Measurements from ENCODE around the gene CBLC.

Gene CBLC

DNA sequence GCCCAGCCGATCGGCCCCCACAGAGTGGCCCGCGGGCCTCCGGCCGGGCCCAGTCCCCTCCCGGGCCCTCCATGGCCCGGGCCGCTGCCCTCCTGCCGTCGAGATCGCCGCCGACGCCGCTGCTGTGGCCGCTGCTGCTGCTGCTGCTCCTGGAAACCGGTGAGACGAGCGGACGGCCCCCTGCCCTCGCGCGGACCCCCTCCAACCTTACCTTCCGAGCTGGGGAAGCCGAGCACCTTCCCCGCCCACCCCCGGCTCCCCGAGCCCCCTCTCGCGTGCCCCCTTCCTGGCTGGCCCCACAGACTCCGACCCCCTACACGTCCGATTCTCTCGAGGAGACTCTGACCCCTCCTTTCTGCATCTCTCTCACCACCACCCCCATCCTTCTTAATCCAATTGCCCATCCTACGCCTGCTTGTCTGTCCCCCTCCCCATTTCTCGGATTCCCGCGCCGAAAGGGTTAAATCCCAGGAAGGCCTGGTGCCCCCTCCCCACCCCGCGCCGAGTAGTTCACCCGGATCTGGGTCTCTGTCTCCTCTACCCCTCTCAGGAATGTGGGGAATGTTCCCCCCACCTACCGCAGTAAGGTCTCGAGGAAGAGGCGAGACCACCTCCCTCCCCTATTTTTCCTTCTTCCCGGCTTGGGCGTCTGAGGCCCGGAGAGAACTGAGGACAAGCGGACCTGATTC, 68.9 kb downstream of the CBLC start:
- TF ChIP-seq, protein P1, sequence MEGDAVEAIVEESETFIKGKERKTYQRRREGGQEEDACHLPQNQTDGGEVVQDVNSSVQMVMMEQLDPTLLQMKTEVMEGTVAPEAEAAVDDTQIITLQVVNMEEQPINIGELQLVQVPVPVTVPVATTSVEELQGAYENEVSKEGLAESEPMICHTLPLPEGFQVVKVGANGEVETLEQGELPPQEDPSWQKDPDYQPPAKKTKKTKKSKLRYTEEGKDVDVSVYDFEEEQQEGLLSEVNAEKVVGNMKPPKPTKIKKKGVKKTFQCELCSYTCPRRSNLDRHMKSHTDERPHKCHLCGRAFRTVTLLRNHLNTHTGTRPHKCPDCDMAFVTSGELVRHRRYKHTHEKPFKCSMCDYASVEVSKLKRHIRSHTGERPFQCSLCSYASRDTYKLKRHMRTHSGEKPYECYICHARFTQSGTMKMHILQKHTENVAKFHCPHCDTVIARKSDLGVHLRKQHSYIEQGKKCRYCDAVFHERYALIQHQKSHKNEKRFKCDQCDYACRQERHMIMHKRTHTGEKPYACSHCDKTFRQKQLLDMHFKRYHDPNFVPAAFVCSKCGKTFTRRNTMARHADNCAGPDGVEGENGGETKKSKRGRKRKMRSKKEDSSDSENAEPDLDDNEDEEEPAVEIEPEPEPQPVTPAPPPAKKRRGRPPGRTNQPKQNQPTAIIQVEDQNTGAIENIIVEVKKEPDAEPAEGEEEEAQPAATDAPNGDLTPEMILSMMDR (IDR thresholded peaks at IDR 0.05; ENCODE audit: low read depth, low read length), result no peak
- TF ChIP-seq EZH2phosphoT487 (IDR thresholded peaks at IDR 0.05; ENCODE audit: low read depth), result no peak
- H3K27ac ChIP-seq (ENCODE audit: low read length), result no peak overlapping the region
- H3K4me2 ChIP-seq (ENCODE audit: low read length), result peak overlapping the region; percentile 68
- H3K9ac ChIP-seq (ENCODE audit: low read length), result no peak overlapping the region
- no peaks in the 10 kb centered on the region for H3K9me3 ChIP-seq (ENCODE audit: insufficient read depth, low read length)
- H3K4me3 ChIP-seq (ENCODE audit: low read length), result peak overlapping the region; percentile 76
- H4K20me1 ChIP-seq (ENCODE audit: insufficient read depth, low read length), result no peaks in the 10 kb centered on the region
- no peaks in the 10 kb centered on the region for H3K36me3 ChIP-seq (replicated peaks; ENCODE audit: low read depth, low read length)
- H2AFZ ChIP-seq (ENCODE audit: low read depth, low read length), result no peak overlapping the region
- no peaks in the 10 kb centered on the region for H3K79me2 ChIP-seq (ENCODE audit: low read length)
- peaks cover 2% of the 10 kb centered on the region; the same call in 1 of the 2 replicates for H3K27me3 ChIP-seq (ENCODE audit: low read depth, low read length)
- peaks cover 10% of the 10 kb centered on the region for H3K4me1 ChIP-seq (ENCODE audit: low read length)

DNA sequence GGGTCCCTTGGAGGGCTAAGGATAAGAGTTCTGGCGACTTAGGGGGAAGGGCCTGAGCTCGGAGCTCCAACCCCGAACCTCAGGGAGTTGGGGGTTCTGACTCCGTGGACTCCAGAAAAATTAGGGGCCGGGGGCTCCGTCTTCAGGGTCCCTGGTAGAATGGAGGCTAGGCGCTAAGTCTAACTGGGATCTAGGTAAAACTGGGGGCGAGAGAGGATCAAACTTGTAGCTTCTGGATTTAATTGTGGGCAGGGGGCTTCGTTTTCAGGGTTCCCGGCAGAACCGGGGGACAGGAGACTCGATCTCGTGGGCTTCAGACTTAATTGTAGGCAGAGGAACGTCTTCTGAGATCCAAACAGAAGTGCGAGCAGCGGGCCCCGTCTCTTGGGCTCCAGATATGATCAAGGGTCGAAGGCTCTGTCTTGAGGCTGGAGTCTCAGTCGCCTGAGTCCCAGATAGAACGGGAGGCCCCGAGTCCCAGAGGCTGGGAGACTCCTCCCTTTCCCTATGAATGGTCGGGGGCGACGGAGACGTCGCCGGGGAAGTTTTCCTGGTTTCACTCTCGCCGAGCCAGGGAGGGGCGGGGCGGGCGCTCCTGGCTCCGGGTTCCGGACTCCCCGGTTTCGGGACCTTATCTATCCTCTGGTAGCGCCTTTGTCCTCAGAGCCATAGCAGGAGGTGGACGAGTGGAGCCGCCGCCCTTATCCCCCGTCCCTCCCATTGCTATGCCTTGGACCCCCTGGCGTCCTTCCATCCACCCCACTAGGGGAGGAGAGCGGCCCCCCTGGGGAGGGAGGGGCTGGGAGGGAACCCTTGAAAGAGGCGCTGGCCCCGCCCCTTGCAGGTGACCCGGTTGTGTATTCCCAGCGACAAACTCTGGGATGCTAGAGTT, 69.7 kb downstream of the CBLC start:
- Histone ChIP-seq H2AFZ (ENCODE audit: low read depth, low read length) (no peak overlapping the region), H3K36me3 (replicated peaks; ENCODE audit: low read depth, low read length) (no peaks in the 10 kb centered on the region), H3K4me2 (ENCODE audit: low read length) (no peak overlapping the region), H3K27ac (ENCODE audit: low read length) (no peak overlapping the region), H4K20me1 (ENCODE audit: insufficient read depth, low read length) (no peaks in the 10 kb centered on the region), H3K9me3 (ENCODE audit: insufficient read depth, low read length) (no peaks in the 10 kb centered on the region), H3K4me3 (ENCODE audit: low read length) (no peak overlapping the region), H3K79me2 (ENCODE audit: low read length) (no peaks in the 10 kb centered on the region), H3K4me1 (ENCODE audit: low read length) (peaks cover 10% of the 10 kb centered on the region), H3K27me3 (ENCODE audit: low read depth, low read length) (peaks cover 3% of the 10 kb centered on the region; the same call in 1 of the 2 replicates), H3K9ac (ENCODE audit: low read length) (no peak overlapping the region)
- no peak for TF ChIP-seq EZH2phosphoT487 (IDR thresholded peaks at IDR 0.05; ENCODE audit: low read depth)
- TF ChIP-seq, protein P1 (IDR thresholded peaks at IDR 0.05; ENCODE audit: low read depth, low read length), result no peak

DNA sequence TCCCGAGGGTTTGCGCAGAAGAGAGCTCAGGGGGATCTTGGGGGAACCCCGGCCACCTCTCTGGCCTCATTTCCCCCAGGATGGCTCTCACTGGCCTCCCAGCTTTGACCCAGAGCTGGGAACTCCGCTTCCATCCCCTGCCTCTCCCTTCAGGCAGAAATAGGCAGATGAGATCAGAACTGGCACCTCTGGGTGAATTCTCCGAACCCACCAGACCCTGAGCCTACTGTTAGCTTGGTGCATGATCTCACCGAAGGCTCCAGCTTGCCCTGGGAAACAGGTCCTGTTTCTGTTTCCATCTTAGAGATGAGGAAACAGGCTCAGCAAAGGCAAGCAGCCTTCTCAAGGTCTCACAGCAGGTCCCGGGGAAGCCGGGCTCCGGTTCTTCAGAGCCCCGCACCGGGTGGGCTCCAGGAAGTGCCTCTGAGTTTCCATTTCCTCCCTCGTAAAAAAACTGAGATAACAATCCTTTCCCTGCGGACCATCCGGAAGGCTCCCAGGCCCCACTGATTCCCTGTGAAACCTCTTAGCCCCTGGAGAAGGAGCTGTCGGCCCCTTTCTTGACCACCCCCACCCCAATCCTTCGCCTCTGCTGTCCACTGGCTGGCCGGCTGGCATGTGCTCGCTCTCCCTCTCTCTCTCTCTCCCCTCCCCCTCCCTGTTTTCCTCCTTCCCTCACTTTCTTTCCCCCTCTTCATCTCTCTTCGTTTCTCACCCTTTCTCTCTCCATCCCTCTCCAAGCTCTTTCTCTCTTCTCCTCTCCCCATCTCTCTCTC, 70.5 kb downstream of the CBLC start:
- Histone ChIP-seq H3K79me2 (ENCODE audit: low read length) (no peaks in the 10 kb centered on the region), H3K9ac (ENCODE audit: low read length) (no peak overlapping the region), H2AFZ (ENCODE audit: low read depth, low read length) (no peak overlapping the region), H3K27ac (ENCODE audit: low read length) (no peak overlapping the region), H3K4me3 (ENCODE audit: low read length) (no peak overlapping the region), H3K36me3 (replicated peaks; ENCODE audit: low read depth, low read length) (no peaks in the 10 kb centered on the region), H4K20me1 (ENCODE audit: insufficient read depth, low read length) (no peaks in the 10 kb centered on the region), H3K9me3 (ENCODE audit: insufficient read depth, low read length) (no peaks in the 10 kb centered on the region), H3K4me2 (ENCODE audit: low read length) (no peak overlapping the region), H3K4me1 (ENCODE audit: low read length) (peaks cover 10% of the 10 kb centered on the region), H3K27me3 (ENCODE audit: low read depth, low read length) (peaks cover 6% of the 10 kb centered on the region; the same call in 1 of the 2 replicates)
- TF ChIP-seq, protein P1 (IDR thresholded peaks at IDR 0.05; ENCODE audit: low read depth, low read length), result no peak

Data from OCI-LY3 (cell line).